ENCODE data around the gene WNT6.
A peak's percentile ranks its signal among the peaks of the same experiment; 100 is the strongest.
"Not testable (repeated sequence)": the region's sequence is repeated elsewhere in the genome, so short reads cannot be mapped to it uniquely, and the experiment has no call there.

WNT6 gene

DNA sequence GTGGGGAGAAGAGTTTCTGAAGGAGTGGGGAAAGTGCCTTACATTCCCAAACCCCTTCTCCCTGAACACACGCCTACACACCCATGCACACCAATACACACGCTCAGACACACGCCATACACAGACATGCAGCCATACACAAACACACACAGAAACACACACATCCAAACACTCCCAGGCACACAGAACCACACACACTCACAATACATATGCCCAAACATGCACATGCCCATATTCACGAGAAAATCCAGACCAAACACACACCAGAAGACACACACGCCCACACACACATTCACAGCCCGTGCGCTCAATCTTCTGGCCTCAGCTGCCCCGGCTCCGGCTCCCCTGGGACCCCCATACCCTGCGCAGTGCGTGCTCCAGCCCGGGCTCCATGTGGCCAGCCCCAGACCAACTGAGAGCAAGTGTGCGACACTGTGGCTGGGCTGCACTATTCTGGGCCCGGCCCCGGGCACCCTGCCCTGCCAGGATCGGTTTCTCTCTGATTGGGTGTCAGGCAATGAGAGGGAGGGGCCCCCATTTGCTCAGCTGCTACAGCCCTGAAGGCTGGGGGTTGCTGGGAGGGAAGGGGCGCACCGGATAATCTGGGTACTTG lies 28.1 kb upstream of the WNT6 start, which contains the start of gene PRKAG3:
PRKAG3 (minus strand) TSS at position 426 of the 613 bp plus-strand sequence.
- no peak for DNase-seq

DNA sequence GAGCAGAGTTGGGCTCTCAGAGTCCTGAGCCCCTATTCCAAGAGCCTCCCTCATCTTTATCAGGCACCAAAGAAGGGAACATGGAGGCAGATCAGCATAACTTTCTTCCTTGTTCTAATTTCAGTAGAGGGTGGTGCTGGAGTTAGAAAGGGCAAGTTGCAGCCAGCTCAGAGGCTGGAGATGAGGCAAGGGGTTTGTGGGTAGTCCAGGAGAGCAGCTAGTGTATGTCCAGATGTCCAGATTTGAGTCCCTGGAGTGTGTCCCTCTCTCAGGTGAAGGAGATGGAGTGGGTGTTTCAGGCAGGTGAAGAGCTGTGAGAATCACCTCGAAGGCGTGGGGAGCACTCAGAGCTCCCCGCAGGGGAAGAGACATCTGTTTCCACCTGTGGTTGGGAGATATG lies 27.5 kb upstream of the WNT6 start:
- no peak for DNase-seq

DNA sequence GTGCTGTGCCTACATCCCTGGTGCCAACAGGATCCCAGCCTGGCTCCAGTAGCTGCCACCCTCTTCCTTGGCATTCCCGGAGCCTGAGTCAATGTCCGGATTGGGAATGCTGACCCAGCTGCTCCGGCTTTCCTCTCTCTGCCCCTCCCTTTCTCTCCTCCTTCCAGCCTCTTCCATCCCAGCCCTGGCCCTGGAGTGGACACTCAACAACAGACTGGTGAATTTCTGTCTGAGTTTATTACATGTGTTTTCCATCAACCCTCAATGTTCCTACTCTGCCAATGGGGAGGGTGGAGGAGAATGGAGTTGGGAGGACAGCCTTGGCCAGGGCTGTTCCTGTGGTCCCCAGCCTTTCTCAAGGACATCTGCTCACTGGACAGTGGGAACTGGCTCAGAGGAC lies 27.1 kb upstream of the WNT6 start:
- no peak for DNase-seq

DNA sequence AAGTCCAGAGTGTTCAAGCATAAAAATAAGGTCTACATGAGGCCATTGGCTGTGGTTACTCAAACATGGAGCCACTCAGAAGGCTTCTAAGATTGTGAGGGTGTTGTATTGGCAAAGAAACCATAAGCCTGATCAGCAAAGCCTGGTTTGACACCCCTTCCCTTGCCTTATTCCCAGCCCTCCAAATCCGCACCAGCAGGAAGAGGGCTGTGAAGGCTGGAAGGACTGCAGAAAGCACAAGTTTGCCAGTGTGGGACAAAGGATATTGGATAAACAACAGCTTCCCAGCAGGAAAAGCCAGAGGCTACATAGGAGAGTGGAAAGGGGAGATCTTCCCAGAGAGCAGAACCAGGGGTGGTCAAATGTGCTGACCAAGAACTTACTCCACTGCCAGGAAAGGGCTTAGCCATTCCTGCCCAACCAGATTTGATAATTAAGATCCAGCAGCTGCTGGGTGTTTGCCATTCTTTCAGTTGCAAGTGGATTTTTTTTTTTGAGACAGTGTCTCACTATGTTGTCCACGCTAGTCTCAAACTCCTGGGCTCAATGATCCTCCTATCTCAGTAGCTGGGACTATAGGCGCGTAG lies 26.5 kb upstream of the WNT6 start:
- no peak for DNase-seq

DNA sequence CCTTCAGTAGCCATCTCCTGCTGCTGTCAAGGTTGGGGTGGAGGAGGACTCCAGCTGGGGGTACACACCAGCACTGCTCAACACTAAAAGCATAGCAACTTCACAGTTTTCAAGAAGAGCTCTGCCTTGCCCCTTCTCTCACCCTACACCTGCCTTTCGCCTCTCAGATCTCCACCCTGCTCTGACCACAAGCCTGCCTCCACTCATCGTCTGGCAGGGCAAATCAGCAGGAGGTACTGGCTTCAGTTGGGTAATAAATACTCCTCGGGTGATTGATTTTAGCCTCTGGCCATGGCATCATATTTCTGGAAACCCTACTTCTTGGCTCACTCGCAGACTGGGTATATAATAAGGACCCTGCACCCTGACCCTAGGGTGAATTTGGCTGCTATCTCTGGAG lies 24.9 kb upstream of the WNT6 start:
- no peak for DNase-seq

DNA sequence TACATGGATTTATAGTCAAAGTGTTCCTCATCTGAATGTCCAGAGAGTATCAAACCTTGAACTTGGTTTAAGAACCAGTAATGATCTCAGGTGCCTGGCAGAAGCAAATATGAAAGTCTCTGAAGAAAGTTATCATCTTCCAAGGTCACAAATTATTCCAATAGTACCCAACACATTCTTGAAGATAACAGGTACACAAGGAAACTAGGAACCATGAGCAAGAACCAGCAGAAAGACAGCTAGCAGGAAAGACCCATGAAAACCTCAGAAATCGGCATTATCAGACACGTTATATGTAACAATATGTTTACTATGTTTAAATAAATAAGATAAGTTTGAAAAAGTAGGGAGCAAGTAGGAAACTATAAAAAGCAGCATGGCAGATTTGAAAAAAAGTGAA lies 22.1 kb upstream of the WNT6 start:
- no peak for DNase-seq

DNA sequence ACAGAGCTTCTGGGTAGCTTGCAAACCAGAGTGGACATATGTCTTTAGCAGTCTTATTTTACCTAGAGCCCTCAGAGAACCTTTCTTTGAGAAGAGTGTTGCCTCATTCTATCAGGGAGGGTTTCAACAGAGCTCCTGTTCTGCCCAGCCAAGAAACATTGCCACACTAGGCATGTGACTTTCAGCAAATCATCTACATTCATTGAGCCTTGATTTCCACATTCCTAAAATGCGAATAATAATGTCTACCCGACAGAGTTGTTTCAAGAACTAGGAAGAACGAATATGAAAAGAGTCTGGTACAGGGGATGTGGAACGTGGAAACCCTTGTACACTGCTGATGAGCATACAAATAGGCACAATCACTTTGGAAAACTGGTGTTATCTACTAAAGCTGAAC lies 20.2 kb upstream of the WNT6 start:
- no peak for DNase-seq

DNA sequence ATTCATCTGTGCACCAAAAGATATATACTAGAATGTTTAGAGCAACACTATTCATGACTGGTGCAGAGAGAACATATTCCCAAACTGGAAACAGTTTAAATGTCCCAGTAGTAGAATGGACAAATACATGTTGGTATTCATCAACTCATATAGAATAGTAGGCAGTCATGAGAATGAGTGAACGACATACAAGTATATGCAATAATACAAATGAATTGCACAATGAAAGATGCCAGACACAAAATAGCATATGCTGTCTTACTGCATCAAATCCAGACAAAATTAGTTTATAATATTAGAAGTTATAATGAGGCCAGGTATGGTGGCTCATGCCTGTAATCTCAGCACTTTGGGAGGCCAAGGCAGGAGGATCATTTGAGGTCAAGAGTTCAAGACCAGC lies 19.7 kb upstream of the WNT6 start:
- no peak for DNase-seq

DNA sequence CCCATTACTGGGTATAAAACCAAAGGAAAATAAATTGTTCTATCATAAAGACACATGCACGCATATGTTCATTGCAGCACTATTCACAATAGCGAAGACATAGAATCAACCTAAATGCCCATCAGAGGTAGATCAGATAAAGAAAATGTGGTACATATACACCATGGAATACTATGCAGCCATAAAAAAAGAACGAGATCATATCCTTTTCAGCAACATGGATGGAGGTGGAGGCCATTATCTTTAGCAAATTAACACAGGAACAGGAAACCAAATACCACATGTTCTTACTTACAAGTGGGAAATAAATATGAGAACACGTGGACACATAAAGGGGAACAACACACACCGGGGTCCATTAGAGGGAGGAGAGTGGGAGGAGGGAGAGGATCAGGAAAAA lies 15.3 kb upstream of the WNT6 start:
- DNase-seq: not testable (repeated sequence)

DNA sequence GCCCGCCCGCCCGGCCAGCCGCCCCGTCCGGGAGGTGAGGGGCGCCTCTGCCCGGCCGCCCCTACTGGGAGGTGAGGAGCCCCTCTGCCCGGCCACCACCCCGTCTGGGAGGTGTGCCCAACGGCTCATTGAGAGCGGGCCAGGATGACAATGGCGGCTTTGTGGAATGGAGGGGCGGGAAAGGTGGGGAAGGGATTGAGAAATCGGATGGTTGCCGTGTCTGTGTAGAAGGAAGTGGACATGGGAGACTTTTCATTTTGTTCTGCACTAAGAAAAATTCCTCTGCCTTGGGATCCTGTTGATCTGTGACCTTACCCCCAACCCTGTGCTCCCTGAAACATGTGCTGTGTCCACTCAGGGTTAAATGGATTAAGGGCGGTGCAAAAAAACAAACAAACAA lies 12.6 kb upstream of the WNT6 start:
- not testable (repeated sequence) for DNase-seq

DNA sequence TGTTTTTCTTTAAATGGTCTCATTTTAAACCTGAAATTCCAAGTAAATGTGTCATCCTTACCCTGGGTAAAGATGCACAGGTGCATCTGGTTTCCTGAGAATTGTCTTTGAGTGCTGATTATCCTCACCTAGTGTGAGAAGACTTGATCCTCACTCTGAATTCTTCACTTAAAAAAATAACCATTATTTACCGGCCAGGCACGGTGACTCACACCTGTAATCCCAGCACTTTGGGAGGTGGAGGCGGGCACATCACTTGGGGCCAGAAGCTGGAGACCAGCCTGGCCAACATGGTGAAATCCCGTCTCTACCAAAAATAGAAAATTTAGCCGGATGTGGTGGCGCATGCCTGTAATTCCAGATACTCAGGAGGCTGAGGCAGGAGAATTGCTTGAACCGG lies 9.9 kb upstream of the WNT6 start:
- no peak for DNase-seq

DNA sequence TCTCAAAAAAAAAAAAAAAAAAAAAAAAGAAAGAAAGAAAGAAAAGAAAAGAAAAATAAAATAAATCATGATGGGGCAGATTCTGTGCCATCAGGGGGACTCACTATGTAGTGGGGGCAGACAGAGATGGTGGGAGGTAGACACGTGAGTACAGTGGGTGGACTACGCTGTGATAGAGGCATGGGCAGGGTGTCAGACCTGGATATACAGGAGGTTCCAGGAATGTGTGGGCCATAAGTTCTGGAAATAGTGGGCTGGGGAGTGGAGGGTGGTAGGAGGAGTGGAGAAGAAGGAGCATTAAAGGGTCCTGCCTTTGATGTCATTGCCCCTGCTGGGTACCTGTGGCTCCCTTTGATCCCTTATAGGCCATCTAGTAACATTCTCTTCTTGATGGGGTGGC lies 8.8 kb upstream of the WNT6 start:
- DNase-seq: no peak

DNA sequence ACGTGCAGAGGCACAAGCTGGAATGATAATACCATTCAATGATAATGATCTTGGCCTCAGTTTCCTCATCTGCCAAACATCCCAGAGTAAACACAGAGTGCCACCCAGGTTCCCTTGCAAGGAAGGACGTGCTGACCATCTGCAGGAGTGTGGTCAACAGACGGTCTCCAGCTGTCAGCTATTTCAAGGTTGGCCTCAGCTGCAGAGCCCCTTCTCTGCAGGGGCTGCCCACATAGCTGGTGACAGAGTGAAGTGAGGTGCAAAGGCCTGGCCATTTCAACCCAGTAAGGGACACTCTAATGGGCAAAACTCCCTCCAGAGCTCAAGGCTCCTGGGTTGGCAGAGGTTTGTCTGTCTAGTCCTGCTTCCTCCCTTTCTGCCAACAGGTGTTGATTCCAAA lies 8.3 kb upstream of the WNT6 start:
- no peak for DNase-seq

DNA sequence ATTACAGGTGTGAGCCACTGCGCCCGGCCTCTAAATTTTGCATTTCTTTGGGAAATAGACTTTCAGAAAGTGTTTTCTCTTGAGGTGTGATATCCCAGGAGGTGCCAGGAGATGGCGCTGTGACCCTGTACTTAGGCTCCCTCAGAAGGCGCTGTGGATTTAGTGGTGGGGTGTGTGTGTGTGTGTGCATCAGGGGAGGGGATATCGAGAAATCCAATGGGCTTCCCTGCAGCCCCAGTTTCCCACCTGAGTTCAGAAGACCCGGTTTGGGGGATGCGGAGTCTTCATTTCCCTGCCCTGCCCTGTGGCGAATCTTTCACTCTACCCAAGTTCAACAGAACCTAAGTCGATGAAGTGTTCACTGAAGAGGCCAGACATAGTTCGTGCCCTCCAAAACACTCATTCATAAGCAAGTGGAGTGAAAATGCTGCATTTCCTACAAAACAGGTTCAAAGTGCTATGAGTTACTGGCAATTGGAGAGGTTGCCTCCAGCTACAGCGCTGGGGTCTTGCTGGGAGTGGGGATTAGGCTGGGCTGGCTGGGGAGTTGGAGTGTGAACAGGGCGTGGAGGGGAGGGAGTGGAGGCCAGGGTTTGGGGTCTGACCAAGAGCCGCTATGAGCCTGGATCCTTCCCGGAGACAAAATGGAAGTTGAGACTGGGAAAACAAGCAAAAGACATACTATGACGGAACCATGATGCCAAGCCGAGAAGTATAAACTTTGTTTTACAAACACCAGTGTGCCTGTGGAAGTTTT lies 6.5 kb upstream of the WNT6 start:
- DNase-seq: peak; percentile 31

DNA sequence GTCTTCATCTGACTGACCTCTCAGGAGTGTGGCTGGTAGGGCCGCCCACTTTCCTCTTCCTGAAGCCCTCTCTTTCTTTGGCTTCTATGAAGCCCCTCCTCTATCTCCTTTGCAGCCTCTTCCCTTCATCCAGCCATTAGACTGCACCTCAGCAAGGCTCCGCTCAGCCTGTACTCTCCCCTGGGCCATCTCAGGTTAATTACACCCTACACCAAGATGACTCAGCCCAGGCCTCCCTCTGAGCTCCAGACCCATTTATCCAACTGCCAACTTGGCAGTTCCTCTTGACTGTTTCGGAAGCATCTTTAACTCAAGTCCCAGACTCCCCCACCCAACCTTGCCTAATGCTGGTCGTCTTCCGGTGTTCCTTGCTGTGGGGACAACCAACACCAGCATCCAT lies 5.8 kb upstream of the WNT6 start:
- no peak for DNase-seq

DNA sequence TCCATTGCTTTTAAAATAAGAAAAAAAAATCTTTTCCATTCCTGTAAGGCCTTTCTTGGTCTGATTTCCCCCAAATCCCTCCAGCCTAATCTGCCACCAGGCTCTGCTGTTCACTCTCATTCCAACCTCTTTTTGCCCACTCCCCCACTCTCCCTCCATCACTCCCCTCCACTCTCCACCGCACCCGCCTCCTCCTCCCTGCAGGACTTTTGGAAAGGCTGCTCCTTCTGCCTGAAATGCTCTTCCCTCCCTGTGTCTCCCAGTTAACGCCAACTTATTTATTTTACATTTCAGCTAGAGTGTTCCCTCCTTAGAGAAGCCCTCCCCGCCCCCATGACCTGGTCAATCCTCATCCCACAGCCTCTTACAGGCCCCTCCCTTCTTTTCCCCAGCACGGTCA lies 4.7 kb upstream of the WNT6 start:
- no peak for DNase-seq

DNA sequence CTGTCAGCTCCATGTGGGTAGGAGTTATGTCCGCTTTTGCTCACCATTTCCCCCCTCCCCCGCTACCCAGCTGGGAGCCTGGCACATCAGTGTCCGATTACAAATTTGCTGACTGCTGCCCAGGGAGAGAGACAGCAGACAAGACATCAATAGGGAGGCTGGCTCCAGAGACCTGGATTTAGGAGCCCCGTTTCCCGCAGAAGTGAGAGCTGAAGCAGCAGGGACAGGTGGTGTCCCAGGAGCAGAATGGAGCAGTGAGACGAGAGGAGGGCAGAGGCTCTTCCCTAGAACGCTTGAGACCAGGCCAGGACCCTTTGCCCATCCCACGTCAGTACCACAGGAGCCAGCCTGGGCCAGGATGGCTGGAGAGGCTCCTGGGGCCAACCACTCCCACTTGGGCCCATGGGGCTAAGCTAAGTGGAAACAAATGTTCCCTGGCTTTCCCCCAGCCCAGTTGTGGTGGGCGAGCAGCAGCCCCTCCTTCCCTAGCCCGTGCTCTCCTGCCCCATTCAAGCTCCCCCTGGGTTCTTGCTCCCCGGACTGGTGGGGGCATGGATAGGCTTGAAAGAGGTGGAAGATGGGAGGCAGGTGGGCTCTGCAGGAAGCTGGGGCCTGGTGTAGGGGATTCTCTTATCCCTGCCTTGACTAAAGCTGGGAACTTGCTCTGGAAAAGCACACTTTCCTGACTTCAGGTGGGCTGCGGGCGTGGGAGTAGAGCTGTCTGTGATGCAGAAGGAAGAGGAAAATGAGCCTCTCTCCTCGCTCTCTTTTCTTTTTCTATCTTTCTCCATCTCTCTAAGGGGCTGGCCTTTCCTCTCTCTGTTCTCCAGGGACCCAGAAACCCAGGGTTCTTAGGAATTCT lies 4.1 kb upstream of the WNT6 start:
- DNase-seq: no peak

DNA sequence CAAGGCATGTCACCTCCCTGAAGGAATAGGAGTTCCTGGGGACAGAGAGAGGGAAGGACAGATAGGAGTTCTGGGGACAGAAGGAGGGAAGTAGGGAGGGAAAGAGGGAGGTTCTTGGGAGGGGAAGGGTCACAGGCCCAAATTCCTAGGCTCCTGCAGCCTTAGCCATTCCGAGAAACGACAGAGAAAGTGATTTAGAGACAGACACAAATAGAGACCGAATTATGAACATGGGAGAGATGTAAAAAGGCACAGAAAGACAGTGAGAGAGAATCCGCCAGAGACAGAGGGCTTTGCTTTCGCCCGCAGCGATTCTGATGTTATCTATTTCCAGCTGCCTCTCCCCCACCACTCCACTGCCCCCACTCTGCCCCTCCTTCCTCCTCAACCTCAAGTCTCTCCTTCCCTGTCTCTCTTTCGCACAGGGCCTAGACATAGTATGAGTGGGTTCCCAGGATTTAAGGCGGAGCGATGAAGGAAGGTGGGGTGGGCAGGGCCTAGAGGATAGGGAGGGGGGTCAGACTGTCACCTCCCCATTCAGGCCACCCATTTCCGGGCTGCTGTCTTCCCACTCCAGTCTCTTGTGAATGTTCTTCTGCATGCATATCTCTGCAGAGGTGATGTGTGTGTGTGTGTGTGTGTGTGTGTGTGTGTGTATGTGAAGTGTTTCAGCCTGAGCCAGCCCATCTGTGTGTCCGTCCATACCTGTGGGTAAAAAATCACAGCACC lies 3.3 kb upstream of the WNT6 start:
- DNase-seq: no peak

DNA sequence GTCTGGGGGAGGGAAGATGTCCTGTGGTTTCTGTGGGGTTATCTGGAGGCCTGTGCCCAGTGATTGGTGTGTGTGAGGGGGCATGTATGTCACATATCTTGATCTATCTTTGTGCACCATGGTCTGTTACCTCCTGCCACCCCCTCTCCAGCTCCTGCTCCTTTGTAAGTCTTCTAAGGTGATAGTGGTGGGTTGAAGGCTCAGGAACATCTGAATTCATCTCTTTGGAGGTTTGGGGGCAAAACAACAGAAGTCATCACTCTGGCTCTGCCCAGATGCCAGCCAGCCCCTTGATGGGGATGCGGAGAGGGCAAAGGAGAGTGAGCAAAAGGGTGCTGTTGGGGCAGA lies 2.7 kb upstream of the WNT6 start:
- DNase-seq: no peak

DNA sequence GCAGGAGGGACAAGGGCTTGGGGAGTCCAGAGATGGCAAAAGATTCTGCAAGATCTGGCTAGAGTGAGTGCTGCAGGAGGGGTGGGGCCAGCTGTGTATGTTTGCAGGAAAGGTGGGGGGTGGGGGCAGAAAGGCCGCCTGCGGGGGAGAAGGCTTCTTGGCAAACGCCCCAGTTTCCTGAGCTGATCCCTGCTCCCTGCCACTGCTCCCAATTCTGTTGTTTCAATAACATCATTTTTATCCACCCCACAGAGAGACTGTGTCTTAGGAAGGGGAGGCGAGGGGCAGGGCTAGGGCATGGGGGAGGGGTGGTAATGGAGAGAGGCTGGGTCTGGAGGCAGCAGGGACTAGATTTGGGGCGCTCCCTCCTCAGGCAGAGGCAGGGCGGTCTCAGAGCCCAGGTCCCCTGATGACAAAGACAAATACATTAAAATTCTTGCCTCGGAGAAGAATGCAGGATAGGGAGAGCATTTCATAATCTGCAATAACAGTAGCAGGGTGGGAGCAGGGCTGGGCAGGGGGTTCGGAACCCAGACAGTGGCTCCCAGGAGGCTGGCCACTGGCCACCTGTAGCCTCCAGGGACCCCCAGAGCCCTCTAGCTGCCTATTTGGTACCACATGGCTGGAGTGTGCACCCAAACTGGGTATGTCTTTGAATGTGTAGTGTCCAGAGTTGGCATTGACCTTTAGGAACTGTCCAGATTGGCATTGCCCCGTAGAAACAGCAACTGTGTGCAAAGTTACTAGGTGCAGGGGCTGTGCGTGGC lies 2.1 kb upstream of the WNT6 start:
- no peak for DNase-seq

DNA sequence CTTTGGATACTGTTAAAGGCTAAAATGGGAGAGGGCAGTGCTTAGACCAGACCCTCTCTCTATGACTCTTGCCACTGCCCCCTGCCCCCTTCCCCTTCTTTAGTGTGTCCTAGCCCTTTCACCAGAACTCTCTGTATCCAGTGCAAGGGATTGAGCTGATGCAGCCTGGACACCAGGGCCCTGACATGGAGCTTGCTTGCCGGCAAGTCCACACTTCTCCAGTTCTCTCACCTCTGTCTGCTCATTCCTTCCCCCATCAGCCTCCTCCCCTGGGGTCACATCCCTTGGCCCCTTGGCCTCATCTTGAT lies 1.5 kb upstream of the WNT6 start:
- DNase-seq: no peak
